GM12872 (cell line): Measurements from ENCODE around the gene TBCE.

Experiments
- TF ChIP-seq, protein P1 (sequence below): IDR thresholded peaks from 3 replicates; pipeline ENCODE4 v1.5.1; 2011; ENCODE audit warnings: low read depth, mild to moderate bottlenecking, low read length, moderate library complexity; ENCODE audit not compliant: insufficient read depth

Gene TBCE

GRCh38 chr1:235397733-235398132, 30.5 kb downstream of the TBCE start:
- TF ChIP-seq, protein P1, sequence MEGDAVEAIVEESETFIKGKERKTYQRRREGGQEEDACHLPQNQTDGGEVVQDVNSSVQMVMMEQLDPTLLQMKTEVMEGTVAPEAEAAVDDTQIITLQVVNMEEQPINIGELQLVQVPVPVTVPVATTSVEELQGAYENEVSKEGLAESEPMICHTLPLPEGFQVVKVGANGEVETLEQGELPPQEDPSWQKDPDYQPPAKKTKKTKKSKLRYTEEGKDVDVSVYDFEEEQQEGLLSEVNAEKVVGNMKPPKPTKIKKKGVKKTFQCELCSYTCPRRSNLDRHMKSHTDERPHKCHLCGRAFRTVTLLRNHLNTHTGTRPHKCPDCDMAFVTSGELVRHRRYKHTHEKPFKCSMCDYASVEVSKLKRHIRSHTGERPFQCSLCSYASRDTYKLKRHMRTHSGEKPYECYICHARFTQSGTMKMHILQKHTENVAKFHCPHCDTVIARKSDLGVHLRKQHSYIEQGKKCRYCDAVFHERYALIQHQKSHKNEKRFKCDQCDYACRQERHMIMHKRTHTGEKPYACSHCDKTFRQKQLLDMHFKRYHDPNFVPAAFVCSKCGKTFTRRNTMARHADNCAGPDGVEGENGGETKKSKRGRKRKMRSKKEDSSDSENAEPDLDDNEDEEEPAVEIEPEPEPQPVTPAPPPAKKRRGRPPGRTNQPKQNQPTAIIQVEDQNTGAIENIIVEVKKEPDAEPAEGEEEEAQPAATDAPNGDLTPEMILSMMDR = no peak

- TF ChIP-seq, protein P1 = no peak
Observed at GRCh38 chr1:235399661-235400060, 32.4 kb downstream of the TBCE start.

- TF ChIP-seq, protein P1 = no peak
Observed at GRCh38 chr1:235401251-235401650, 34.0 kb downstream of the TBCE start.

- TF ChIP-seq, protein P1 = no peak
Observed at GRCh38 chr1:235402457-235403200, 35.4 kb downstream of the TBCE start.

DNA sequence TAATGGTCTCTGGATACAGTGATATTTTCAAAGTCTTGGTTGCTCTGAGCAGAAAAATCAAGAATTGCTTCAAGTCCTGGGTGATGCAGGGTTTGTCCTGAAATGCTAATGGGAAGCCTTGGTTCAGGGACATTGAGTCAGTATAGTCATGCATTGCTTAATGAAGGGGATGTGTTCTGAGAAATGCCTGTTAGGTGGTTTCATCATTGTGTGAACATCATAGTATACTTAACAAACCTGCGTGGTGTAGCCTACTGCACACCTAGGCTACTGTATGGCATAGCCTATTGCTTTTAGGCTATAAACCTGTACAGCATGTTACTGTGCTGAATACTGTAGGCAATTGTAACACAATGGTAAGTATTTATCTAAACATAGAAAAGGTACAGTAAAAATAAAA, 36.4 kb downstream of the TBCE start:
- TF ChIP-seq, protein P1 = no peak

DNA sequence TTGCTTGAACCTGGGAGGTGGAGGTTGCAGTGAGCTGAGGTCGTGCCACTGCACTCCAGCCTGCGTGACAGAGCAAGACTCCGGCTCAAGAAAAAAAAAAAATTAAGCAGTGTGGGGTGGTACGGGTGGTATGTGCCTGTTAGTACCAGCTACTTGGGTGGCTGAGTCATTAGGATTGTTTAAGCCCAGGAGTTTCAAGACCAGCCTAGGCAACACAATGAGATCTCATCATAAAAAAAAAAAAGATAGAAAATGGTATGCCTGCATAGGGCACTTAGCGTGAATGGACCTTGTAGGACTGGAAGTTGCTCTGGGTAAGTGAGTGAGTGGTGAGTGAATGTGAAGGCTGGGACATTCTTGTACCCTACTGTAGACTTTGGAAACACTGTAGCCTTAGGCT, 37.0 kb downstream of the TBCE start:
- TF ChIP-seq, protein P1 = no peak

DNA sequence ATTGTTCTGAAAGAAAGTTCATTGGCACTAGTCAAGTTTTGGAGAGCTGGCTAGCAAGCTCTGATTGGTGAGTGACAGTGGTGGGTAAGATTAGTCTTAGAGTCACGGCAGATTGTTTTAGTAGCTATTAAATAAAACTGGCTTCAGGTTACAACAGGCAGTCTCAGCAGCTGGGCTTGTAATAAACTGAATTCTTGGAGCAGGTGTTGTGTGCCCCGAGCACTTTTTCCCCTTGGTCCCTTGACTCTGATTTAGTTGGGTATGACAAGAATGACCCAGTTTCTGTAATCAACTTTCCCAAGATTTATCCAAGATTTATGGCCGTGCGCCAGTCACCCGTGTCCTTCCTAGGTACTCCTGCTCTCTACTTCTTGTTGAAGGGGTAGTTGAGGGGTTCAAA, 40.2 kb downstream of the TBCE start:
- TF ChIP-seq, protein P1 = no peak

GRCh38 chr1:235408503-235408960, 41.3 kb downstream of the TBCE start:
- TF ChIP-seq, protein P1 = no peak
